GM21576 (cell line): ENCODE data around the gene CAMK2D.

Source experiments
- ATAC-seq: cut with Tn5 transposase; IDR thresholded peaks from one replicate; pipeline ENCODE4 v1.9.1; 2021; ENCODE audit warnings: mild to moderate bottlenecking, moderate library complexity; ENCODE audit not compliant: unreplicated experiment

The CAMK2D gene

DNA sequence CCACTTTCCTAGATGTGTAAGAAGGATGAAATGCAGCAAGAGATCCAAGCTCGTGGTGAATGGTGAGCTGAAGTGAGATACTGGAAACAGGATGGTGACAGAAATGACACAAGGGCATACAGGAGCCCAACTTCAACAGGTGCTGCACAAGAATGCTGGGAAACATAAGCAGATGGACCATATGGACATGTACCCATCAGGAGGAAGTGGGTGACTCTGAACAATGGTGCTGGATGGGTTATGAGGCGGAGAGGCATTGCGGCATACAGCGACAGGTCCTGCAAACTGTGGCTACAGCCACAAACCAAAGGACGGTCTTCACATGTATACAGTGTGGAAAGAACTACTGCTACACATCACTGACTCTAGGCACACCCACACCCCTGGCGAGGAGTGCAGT, 265.7 kb downstream of the CAMK2D start:
- ATAC-seq, result no peak

GRCh38 chr4:113483131-113483530, 278.4 kb downstream of the CAMK2D start:
- no peak for ATAC-seq

DNA sequence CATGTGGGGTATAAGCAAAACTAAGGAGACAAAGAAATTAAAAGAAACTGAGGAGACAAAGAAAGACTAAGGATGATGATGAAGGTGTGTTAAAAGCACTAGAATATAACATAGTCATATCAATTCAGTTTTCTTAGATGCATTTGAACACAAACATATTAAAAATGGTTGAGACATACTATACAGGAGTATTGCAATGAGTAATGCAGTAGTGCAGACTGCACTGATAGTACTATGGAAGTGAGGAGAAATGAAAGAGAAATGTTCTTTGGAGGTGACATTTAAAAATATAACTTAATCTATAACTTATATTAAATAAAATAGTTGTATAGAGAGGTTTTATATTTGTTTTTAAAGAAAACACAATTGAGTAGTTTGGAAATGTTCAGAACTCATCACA, 279.2 kb downstream of the CAMK2D start:
- ATAC-seq, result no peak

- no peak for ATAC-seq
Observed at GRCh38 chr4:113481820-113482219, 279.7 kb downstream of the CAMK2D start.

- no peak for ATAC-seq
Observed at GRCh38 chr4:113480109-113480508, 281.4 kb downstream of the CAMK2D start.

GRCh38 chr4:113478032-113478431, 283.5 kb downstream of the CAMK2D start:
- ATAC-seq, result no peak

- ATAC-seq, result no peak
Observed at GRCh38 chr4:113476800-113477199, 284.7 kb downstream of the CAMK2D start.

GRCh38 chr4:113474017-113474416, 287.5 kb downstream of the CAMK2D start:
- ATAC-seq, result no peak

DNA sequence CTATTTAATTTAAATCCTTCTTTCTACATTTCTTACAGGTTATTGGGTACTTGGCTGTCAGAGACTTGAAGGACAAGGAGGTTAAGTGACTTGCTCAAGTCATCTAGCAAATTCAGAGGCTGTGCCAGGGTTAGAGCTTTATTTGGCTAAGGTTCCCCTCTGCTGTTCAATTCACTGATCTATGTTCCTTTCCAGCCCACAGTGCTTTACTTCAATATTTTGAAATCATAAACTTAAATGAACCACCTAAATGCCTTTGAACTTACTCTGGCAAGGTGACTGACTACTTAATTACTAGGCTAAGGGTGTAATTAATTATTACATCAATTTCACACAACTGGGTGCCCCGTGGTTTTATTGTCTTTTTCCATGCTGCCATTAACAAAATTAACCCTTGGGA, 288.7 kb downstream of the CAMK2D start:
- ATAC-seq, result no peak

- ATAC-seq, result no peak
Observed at GRCh38 chr4:113471146-113471860, 290.2 kb downstream of the CAMK2D start.

DNA sequence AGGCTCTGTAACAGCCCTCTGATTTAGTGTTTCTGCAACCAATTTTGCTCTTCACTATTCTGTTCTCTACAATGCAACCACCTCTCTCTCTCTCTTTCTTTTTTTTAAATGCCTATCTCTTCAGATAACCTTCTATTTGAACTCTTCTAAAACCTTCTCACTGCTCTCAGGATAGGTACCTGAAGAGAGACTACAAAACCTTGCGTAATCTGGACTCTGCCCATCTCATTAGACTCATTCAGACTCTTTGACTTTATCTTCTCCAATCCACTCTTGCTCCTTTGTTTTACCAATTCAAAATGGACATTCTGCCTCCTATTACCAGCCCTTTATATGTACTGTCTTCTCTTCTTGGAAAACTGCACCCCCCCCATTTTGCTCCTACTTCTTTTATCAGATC, 291.6 kb downstream of the CAMK2D start:
- ATAC-seq, result no peak

GRCh38 chr4:113469023-113469390, 292.5 kb downstream of the CAMK2D start:
- no peak for ATAC-seq

DNA sequence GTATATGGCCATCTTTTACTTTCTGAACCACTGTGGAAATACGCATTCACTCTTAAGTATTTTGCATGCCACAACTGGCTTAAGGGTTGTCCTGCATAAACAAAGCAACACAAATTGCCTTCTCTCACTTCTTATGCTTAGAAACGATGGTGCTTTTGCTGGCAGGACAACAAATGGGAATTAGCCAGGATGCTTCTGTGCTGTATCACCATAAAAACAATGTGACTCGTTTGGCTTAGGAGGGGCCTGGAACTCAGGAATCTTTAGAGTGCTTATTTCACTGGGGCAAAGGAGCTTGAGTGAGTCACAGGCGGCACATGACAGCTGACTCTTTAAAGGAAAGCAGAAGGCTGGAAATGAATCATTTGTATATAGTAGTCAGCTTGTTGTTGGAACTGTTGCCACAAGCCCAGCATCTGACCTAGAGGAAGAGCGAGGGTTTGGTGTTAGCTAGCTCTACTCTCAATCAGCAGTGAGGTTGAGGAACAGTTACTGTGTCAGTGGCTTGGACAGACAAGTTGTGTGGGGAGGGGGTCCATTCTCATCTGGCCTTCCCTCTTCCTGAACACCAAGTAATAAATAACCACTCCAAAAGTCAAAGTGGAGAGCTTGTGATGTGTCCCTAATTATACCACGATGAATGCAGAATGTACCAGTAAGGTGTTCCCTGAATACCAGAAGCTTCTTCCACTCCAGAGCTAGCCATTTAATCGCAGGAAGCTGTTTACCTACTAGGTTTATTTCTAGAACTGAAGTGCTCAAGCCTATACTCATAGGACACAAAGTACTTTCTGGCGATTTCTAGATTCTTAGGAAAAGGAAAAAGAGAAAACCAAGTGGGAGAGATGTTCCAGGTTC, 293.1 kb downstream of the CAMK2D start:
- no peak for ATAC-seq

DNA sequence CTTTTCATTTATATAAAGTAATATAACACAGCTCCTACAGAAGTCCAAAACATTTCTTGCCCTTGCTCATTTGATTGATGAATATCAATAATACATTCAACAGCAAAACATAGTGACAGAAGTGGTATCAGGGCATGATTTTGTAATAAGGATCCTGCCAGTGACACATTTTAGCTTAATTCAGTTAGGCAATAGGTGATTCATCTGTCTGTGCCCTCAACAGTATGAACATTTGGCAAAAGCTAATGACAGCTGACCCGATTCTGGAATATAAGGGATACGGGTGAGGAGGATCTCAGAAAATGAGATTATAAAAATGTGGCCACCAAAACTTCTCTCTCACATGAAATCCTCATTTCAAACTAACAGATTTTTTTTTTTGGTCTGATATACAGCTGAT, 294.0 kb downstream of the CAMK2D start:
- ATAC-seq, result no peak

DNA sequence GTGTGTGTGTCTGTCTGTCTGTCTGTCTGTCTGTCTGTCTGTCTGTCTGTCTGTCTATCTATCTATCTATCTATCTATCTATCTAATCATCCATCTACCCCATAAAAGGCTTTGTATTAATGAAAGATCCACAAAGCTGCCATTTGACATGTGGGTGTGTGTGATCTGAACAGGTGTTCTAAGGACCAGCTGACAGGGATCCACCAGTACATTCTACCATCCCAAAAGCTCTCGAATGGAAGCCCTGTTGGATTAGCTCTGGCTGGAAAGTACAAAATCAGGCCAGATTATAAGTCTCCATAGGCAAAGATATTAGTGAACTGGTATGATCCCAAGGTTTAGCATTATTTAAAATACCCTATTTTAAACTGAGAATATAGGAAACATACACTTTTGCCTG, 299.3 kb downstream of the CAMK2D start:
- ATAC-seq, result no peak

DNA sequence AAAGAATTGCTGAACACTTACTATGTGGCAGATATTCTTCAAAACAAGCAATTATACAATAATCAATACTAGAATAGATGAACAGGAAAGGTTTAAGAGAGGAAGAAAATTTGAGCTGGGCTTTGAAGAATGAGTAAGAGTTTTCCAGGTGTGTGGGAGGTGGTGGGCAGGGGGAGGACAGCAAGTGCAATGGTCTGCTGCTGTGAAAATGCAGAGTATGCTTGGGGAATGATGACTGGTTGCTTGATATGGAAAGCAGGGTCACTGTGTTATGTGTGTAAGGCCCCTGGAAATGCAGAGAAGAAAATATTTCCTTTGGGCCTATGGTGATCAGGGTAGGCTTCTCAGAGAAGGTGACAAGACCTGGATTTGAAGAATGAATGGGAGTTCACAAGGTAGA, 300.3 kb downstream of the CAMK2D start:
- no peak for ATAC-seq

DNA sequence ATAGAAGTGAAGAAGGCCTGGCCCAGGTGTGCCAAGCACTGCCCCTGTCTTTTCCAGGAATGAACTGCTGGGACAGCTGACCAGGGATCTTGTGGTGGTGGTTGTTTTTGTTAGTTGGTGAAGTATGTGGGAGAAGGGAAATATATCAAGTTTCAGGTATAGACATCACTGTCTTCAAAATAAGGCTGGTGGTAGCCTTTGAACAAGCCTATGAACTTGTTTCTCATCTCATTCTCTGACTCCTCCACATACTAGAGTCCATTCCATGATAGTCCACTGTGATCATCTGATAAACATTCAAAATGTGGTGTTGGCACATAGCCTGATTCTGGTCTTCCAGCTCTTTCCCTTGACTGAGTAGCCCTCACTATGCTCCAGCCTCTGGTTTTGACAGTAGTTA, 303.7 kb downstream of the CAMK2D start:
- no peak for ATAC-seq

DNA sequence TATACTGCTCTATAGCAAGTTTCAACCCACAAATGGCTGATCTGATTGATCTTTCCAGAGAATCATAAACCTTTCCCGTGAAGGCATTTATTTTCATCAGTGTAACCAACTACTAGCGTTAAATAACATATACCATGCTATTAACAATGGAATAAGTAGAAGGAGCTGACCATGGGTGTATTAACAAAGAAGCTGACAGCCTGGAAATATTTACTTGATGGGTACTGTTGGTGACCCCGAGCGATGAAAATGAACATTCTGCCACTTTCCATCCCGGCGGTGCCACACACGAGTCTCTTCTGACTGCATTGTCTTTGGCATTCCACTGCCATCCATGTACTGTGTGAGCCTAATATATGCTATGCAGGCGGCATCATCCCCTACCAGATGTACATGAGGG, 304.4 kb downstream of the CAMK2D start:
- no peak for ATAC-seq

DNA sequence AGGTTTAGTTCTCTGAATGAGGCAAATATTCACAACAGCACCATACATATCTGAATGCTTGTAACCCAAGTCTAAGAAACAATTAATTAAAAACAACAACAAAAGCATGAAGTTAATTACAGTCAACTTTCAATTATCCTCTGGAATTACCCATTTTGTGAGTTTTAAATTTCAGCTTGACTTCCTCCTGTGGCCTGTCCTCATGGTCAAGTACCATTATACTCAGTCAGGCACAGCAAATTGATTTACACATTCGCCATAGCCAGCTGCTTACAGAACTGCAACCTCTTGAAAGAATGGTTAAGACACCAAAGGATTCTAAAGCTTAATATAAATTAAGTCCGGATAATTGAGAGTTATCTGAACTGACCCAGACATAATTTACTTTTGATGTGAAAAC, 306.5 kb downstream of the CAMK2D start:
- no peak for ATAC-seq

- ATAC-seq, result no peak
Observed at GRCh38 chr4:113452868-113453620, 308.5 kb downstream of the CAMK2D start.

- ATAC-seq, result no peak
Observed at GRCh38 chr4:113452152-113452551, 309.4 kb downstream of the CAMK2D start.
